Fibroblast of lung (primary cell): ENCODE results near the gene PTPN14.

Experiments
- EZH2 ChIP-seq: IDR thresholded peaks from 2 replicates; pipeline ENCODE4 v1.5.1; 2012; ENCODE audit warnings: low read length, control low read depth, mild to moderate bottlenecking; ENCODE audit errors: missing control alignments
- TF ChIP-seq, protein P1 (sequence below), 2 donors: IDR thresholded peaks in 1 of 2; conservative IDR thresholded peaks in 1 of 2; 1 replicate in 1 of 2; 2 replicates in 1 of 2; pipeline ENCODE4 v1.5.1; 2011 to 2012; ENCODE audit warnings: low read length in 2 of 2, control low read depth in 1 of 2, inconsistent platforms in 1 of 2, low read depth in 1 of 2, mild to moderate bottlenecking in 1 of 2

DNA sequence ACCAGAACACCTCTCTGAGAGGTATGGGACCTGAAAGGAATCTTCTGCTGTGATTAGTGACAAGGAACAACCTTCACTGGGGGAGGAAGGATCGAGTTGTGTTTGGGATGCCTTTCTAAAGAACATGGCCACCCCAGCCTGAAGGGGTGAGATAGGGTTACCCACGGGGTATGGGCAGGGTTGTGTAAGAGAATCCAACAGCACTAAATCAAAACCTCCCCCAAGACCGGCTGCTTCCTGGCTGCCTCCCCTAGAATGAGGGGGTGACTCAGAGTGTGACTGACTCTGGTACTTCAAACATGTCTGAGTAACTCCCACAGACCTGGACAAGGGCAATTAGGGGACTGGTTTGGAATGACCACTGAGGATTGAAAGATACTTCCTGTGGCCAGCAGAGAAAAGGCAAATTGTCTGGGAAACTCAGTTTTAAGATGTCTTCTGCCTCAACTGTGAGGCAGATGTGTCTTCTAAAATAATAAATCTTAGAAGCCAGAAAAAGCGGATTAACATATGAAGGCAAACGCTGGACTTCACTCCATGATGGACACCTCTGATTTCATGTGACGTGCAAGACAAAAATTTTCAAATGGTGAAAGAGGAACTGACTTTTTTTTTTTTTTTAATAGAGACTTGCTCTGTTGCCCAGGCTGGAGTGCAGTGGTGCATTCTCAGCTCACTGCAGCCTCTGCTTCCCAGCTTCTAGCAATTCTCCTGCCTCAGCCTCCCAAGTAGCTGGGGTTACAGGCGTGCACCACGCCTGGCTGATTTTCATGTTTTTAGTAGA lies 6.7 kb upstream of the PTPN14 start:
- TF ChIP-seq, protein P1, sequence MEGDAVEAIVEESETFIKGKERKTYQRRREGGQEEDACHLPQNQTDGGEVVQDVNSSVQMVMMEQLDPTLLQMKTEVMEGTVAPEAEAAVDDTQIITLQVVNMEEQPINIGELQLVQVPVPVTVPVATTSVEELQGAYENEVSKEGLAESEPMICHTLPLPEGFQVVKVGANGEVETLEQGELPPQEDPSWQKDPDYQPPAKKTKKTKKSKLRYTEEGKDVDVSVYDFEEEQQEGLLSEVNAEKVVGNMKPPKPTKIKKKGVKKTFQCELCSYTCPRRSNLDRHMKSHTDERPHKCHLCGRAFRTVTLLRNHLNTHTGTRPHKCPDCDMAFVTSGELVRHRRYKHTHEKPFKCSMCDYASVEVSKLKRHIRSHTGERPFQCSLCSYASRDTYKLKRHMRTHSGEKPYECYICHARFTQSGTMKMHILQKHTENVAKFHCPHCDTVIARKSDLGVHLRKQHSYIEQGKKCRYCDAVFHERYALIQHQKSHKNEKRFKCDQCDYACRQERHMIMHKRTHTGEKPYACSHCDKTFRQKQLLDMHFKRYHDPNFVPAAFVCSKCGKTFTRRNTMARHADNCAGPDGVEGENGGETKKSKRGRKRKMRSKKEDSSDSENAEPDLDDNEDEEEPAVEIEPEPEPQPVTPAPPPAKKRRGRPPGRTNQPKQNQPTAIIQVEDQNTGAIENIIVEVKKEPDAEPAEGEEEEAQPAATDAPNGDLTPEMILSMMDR (conservative IDR thresholded peaks at IDR 0.05 in 1 of 2, IDR thresholded peaks at IDR 0.05 in 1 of 2; ENCODE audit: low read depth in 1 of 2, low read length in 2 of 2), result no peak
- no peak for TF ChIP-seq EZH2
